HG03520 (cell line): ENCODE data around the gene PKN1.
"Not testable (repeated sequence)": the region's sequence is repeated elsewhere in the genome, so short reads cannot be mapped to it uniquely, and the experiment has no call there.

Experiments
- ATAC-seq: cut with Tn5 transposase; IDR thresholded peaks from one replicate; pipeline ENCODE4 v1.9.1; 2021; ENCODE audit warnings: mild to moderate bottlenecking, moderate library complexity; ENCODE audit not compliant: unreplicated experiment

Gene PKN1

GRCh38 chr19:14462401-14462800, 29.3 kb downstream of the PKN1 start:
- not testable (repeated sequence) for ATAC-seq

DNA sequence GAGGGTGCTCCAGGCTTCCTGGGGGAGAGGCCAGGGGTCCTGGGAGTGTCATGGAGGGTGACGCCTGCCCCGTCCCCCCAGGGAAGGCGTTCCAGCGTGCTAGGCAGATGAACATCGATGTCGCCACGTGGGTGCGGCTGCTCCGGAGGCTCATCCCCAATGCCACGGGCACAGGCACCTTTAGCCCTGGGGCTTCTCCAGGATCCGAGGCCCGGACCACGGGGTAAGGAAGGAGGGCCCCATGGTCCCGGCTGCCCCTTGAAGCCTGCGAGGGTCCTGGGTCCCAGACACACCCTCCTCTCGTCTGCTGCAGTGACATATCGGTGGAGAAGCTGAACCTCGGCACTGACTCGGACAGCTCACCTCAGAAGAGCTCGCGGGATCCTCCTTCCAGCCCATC, 30.6 kb downstream of the PKN1 start:
- no peak for ATAC-seq

- no peak for ATAC-seq
Observed at GRCh38 chr19:14467391-14467790, 34.3 kb downstream of the PKN1 start.

DNA sequence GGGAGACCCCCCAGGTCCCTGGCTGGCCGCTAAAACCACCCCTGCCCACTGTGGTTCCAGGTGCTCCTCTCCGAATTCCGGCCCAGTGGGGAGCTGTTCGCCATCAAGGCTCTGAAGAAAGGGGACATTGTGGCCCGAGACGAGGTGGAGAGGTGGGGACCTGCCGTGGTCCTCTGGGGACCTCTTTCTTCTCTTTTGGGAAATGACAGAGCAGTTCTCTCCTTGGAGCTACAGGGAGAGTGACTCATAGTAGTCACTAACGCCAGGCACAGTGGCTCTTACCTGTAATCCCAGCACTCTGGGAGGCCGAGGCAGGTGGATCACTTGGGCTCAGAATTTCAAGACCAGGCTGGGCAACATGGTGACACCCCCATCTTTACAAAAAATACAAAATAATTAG, 34.7 kb downstream of the PKN1 start:
- no peak for ATAC-seq

GRCh38 chr19:14470031-14470876, 37.1 kb downstream of the PKN1 start:
- ATAC-seq, result no peak

- ATAC-seq, result no peak
Observed at GRCh38 chr19:14471436-14472187, 38.5 kb downstream of the PKN1 start.

- ATAC-seq, result no peak
Observed at GRCh38 chr19:14472202-14472938, 39.3 kb downstream of the PKN1 start.

- ATAC-seq, result no peak
Observed at GRCh38 chr19:14473073-14473977, 40.2 kb downstream of the PKN1 start.

DNA sequence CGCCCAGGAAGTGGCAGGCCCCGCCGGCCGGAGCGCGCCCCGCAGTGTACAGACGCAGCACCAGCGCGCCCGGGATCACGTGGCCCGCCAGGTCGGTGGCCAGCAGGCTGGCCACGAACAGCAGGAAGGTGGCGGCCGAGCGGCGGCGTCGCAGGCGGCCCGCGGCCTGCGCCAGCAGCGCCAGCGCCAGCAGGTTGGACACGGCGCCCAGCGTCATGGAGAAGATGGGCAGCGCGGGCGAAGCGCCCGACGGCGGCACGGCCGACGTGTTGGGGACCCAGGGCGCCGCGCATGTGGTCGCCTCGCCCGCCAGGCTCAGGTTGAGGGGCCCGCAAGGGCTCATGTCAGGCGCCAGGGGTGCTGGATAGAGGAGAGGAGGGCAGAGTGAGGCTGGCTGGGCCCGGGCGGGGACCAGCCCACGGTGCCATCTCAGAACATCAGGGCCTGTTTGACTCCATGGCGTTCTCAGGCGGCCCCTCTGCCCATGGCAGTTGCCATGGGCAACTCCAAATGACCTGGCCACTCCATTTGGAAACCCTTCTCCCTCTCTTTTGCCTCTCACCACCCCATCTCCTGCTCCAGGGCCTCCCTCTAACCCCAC, 41.0 kb downstream of the PKN1 start:
- no peak for ATAC-seq

- no peak for ATAC-seq
Observed at GRCh38 chr19:14474827-14475226, 41.7 kb downstream of the PKN1 start.

- no peak for ATAC-seq
Observed at GRCh38 chr19:14475251-14476073, 42.4 kb downstream of the PKN1 start, which contains the start of gene PTGER1. TSS of gene PTGER1 (minus strand) at chr19:14475354. CDS start at chr19:14474320, 1,034 bp downstream.

DNA sequence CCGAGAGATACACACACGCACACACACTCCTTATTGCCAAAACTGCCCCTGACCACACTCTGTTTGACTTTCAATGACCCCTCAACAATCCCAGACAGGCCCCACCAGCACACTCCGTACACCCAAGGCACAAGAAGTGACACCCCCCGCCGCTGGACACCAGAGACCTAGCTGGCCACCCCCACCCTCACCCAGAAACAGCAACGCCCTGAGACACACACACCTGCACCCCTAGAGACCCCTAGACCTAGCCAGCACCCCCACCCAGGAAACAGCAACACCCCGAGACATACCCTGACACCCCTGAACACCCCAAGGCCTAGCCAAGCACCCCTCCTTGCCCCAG, 43.2 kb downstream of the PKN1 start:
- ATAC-seq, result no peak

GRCh38 chr19:14476673-14477401, 43.7 kb downstream of the PKN1 start:
- ATAC-seq, result no peak

DNA sequence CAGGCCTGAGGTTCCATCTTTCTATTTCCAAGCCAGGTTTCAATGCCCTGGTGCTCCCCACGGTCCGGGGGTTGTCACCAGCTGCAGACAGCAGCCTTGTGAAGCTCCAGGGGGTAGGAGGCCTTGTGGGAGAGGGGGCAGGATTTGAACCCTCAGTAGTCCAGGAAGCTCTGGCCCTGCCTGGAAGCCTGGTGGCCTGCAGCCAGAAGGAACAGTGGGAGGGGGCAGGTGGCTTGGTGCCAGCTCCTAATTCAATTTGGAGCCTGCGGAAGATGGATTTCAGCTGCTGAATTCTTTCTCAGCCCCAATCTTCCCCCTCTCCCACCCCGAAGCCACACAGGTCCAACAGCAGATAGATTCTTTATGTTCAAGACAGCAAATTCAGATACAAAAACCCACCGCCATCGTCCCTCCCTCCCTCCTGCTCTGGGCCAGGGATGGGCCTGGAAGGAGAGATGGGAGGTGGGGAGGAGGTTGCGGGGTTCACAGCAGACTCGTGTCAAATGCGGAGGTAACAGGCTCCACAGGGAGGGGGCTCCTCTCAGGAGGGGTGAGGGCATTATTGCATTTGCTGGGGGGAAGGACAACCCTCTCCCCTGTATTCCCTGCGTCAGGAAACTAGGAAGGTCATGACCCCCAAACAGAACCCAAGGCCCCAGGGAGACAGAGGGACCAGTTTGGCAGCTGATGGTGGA, 44.5 kb downstream of the PKN1 start:
- no peak for ATAC-seq

DNA sequence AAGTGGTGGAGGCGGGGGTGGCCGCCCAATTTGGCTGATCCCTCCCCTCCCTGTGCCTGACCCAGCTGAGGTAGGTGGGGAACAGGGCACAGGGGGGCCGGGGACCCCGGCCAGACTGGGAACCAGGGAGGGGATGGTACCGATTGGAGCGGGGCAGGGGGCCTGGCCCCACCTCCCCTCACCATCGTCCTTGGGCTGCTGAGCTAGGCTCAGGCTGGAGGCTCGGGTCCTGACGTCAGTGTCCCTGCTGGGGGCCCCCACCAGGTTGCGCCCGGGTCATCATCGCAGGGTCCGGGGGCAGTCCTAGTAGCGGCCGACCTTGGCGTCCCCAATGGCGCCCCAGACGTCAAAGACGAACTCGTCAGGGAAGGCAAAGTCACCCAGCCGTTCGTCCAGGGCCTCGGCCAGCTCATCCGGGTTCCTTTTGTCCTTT, 45.0 kb downstream of the PKN1 start:
- ATAC-seq, result no peak

DNA sequence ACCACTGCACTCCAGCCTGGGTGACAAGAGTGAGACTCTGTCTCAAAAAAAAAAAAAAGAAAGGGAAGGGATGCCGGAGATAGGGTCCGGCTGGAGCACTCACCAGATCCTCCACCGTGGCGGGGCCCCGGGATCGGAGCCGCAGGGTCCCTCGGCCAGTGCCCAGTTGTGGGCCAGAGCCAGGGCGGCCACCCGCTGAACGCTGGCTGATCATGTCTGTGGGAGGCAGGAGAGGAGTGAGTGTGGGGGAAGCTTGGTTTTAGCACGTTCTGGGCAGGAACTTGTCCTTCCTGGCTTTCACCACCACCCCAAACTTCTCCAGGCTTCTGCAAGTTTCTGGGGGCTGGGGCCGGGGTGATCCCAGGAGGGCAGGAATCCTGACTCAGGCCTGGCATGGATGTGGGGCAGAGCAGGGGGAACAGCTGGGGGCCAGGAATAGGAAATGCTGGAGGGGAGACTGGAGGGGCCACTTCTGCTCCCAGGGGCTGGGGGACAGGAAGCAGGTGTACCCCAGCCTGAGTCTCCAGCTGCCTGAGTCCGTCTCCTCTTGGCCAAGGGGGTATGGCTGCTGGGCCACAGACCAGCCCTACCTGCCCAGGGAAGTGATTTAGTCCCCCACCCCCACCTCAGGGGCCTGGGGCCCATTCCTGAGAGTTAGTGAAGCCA, 46.3 kb downstream of the PKN1 start:
- no peak for ATAC-seq

- ATAC-seq, result no peak
Observed at GRCh38 chr19:14479975-14480699, 47.0 kb downstream of the PKN1 start.
